Activated B cell treated with CpG ODN at 0.5 μM for 24 hours (primary cell): ENCODE measurements around the gene ASF1A. TPM values are rescaled to one million over a fixed set of nuclear protein-coding genes. Genes with fewer than 3 reads are reported as not detected.
"Not testable (repeated sequence)": the region's sequence is repeated elsewhere in the genome, so short reads cannot be mapped to it uniquely, and the experiment has no call there.

Source experiments
- ATAC-seq: fragments of 200-7000 bp; cut with Tn5 transposase; one replicate; pipeline ENCODE4 v1.10.0; 2021; ENCODE audit warnings: low read depth, mild to moderate bottlenecking, moderate library complexity
- CTCF ChIA-PET: fragments of 350-600 bp; sonication (Branson Sonifier 250); formaldehyde crosslinking; loops from one replicate; lab custom pipeline; 2021; ENCODE audit warnings: antibody characterized with exemption; lab: Charles Lee
- POLR2A ChIA-PET: fragments of 350-600 bp; sonication (Branson Sonifier 250); formaldehyde crosslinking; loops from one replicate; lab custom pipeline; 2021; ENCODE audit warnings: antibody characterized with exemption; lab: Charles Lee
- DNase-seq: peaks from one replicate; pipeline ENCODE4 v3.0.0; 2022
- H3K27ac Mint-ChIP-seq: one replicate; pipeline ENCODE4 v1.8.0; 2020; ENCODE audit warnings: mixed read lengths
- H3K27me3 Mint-ChIP-seq: one replicate; pipeline ENCODE4 v1.8.0; 2021; ENCODE audit warnings: mixed read lengths
- H3K36me3 Mint-ChIP-seq: one replicate; pipeline ENCODE4 v1.8.0; 2021; ENCODE audit warnings: low read depth, mixed read lengths
- H3K4me1 Mint-ChIP-seq: one replicate; pipeline ENCODE4 v1.8.0; 2021; ENCODE audit warnings: mixed read lengths
- H3K4me3 Mint-ChIP-seq: one replicate; pipeline ENCODE4 v1.8.0; 2020; ENCODE audit warnings: mild to moderate bottlenecking, mixed read lengths
- H3K9me3 Mint-ChIP-seq: one replicate; pipeline ENCODE4 v1.8.0; 2020; ENCODE audit warnings: mixed read lengths
- intact Hi-C: fragments of 100-400 bp; cut with micrococcal nuclease; formaldehyde crosslinking; loops from one replicate; pipeline ENCODE4 v1.15.1; 2024
- total RNA-seq: library from RNA; stranded (reverse); gene quantifications from 2 replicates; pipeline ENCODE4 v1.2.3, GENCODE V29; 2022
- TF ChIP-seq, protein P1 (sequence below): fragments of 200-600 bp; IDR thresholded peaks from one replicate; pipeline ENCODE4 v1.8.0; 2022; ENCODE audit warnings: antibody characterized with exemption, mild to moderate bottlenecking

ASF1A gene
- total RNA-seq, 1 donor from 2014 or later: 13.1 TPM

DNA sequence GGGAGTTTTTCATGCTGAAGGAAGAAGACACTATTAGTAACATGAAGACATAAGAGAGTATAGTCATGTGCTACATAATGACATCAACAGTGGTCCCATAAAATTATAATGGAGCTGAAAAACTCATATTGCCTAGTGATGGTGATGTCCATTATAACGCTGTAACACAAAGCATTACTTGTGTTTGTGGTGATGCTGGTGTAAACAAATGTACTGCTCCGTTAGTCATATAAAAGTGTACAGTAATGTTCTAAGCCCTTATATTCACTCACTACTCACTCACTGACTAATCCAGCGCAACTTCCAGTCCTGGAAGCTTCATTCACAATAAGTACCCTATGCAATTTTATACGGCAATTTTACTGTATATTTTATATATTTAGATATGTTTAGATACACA lies 26.8 kb upstream of the ASF1A start:
- no peak overlapping the region for H3K27ac Mint-ChIP-seq
- DNase-seq (no peak), ATAC-seq (no peak)
- TF ChIP-seq, protein P1, sequence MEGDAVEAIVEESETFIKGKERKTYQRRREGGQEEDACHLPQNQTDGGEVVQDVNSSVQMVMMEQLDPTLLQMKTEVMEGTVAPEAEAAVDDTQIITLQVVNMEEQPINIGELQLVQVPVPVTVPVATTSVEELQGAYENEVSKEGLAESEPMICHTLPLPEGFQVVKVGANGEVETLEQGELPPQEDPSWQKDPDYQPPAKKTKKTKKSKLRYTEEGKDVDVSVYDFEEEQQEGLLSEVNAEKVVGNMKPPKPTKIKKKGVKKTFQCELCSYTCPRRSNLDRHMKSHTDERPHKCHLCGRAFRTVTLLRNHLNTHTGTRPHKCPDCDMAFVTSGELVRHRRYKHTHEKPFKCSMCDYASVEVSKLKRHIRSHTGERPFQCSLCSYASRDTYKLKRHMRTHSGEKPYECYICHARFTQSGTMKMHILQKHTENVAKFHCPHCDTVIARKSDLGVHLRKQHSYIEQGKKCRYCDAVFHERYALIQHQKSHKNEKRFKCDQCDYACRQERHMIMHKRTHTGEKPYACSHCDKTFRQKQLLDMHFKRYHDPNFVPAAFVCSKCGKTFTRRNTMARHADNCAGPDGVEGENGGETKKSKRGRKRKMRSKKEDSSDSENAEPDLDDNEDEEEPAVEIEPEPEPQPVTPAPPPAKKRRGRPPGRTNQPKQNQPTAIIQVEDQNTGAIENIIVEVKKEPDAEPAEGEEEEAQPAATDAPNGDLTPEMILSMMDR: no peak
- H3K27me3 Mint-ChIP-seq: no peaks in the 10 kb centered on the region
- no peak overlapping the region for H3K4me3 Mint-ChIP-seq
- ChIA-PET CTCF (no interaction called here), POLR2A (no interaction called here)
- peaks cover 34% of the 10 kb centered on the region for H3K36me3 Mint-ChIP-seq
- peaks cover 19% of the 10 kb centered on the region for H3K9me3 Mint-ChIP-seq
- intact Hi-C loops: no loop called here
- H3K4me1 Mint-ChIP-seq: peaks cover 52% of the 10 kb centered on the region

DNA sequence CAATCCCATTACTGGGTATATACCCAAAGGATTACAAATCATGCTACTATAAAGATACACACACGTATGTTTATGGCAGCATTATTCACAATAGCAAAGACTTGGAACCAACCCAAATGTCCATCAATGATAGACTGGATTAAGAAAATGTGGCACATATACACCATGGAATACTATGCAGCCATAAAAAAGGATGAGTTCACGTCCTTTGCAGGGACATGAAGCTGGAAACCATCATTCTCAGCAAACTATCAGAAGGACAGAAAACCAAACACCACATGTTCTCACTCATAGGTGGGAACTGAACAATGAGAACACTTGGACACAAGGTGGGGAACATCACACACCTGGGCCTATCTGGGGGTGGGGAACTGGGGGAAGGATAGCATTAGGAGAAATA lies 25.1 kb upstream of the ASF1A start:
- H3K4me1 Mint-ChIP-seq: peaks cover 43% of the 10 kb centered on the region
- peaks cover 19% of the 10 kb centered on the region for H3K9me3 Mint-ChIP-seq
- H3K36me3 Mint-ChIP-seq: peaks cover 33% of the 10 kb centered on the region
- DNase-seq, H3K27me3 Mint-ChIP-seq, POLR2A ChIA-PET, intact Hi-C loops, H3K4me3 Mint-ChIP-seq, ATAC-seq, CTCF ChIA-PET, H3K27ac Mint-ChIP-seq: not testable (repeated sequence)

DNA sequence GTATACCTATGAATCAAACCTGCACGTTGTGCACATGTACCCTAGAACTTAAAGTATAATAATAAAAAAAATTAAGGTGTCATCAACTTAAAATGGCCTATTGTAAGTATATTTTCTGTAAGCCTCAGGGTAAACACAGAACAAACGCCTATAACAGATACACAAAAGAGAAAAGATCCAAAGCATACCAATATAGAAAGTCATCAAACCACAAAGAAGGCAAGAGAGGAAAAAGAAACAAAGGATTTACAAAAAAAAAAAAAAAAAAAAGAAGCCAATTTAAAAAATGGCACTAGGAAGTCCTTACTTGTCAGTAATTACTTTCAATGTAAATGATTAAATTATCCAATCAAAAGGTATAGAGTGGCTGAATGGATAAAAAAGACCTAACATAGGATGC lies 24.6 kb upstream of the ASF1A start:
- POLR2A ChIA-PET: no interaction called here
- TF ChIP-seq, protein P1: no peak
- intact Hi-C loops: no loop called here
- H3K36me3 Mint-ChIP-seq: peaks cover 33% of the 10 kb centered on the region
- no peak for ATAC-seq
- peaks cover 19% of the 10 kb centered on the region for H3K9me3 Mint-ChIP-seq
- H3K4me1 Mint-ChIP-seq: peaks cover 40% of the 10 kb centered on the region
- H3K4me3 Mint-ChIP-seq: no peak overlapping the region
- no peaks in the 10 kb centered on the region for H3K27me3 Mint-ChIP-seq
- CTCF ChIA-PET: no interaction called here
- no peak for DNase-seq
- no peak overlapping the region for H3K27ac Mint-ChIP-seq

DNA sequence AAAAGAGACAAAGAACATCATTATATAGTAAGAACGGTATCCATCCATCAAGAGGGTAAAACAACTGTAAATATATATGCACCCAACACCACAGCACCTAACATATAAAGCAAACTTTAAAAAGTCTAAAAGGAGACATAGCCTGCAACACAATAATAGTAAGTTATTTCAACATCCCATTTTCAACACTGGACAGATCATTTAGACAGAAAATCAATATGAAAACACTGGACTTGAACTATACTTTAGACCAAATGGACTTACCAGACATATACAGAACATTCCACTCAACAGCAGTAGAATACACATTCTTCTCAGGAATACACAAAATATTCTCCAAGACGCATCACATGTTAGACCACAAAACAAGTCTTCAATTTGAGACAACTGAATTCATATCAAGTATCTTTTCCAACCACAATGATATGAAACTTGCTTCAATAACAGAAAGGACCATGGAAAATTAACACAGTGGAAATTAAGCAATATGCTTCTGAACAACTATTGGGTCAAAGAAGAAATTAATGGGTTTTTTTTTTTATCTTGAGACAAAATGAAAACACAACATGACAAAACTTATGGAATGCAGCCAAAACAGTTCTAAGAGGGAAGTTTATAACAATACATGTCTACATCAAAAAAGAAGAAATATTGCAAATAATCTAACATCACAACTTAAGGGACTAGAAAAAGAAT lies 23.9 kb upstream of the ASF1A start:
- H3K4me3 Mint-ChIP-seq: no peak overlapping the region
- ChIA-PET POLR2A (interaction anchor here (0.6 kb wide), 1 partner anchor 13 kb away, joined by 5 read pairs; no protein-coding TSS in a partner anchor), CTCF (no interaction called here)
- H3K27me3 Mint-ChIP-seq: no peaks in the 10 kb centered on the region
- intact Hi-C loops: loop anchor here (2.0 kb wide), 1 partner anchor 13 kb away; no protein-coding TSS in a partner anchor
- TF ChIP-seq, protein P1: no peak
- peaks cover 34% of the 10 kb centered on the region for H3K36me3 Mint-ChIP-seq
- DNase-seq: no peak
- H3K4me1 Mint-ChIP-seq: peaks cover 35% of the 10 kb centered on the region
- peaks cover 19% of the 10 kb centered on the region for H3K9me3 Mint-ChIP-seq
- ATAC-seq: no peak
- H3K27ac Mint-ChIP-seq: no peak overlapping the region

DNA sequence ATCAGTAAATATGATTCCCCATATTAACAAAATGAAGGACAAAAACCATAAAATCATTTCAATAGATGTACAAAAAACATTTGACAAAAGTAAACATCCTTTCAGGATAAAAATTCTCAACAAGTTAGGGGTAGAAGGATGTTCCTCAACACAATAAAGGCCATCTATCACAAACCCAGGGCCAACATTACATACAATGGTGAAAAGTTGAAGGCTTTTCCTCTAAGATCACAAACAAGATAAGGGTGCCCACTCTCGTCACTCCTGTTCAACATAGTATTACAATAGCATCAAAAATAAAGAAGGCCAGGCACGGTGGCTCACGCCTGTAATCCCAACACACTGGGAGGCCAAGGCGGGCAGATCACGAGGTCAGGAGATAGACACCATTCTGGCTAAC lies 22.6 kb upstream of the ASF1A start:
- ATAC-seq: no peak
- ChIA-PET CTCF (no interaction called here), POLR2A (no interaction called here)
- DNase-seq: no peak
- Mint-ChIP-seq H3K36me3 (peaks cover 35% of the 10 kb centered on the region), H3K9me3 (peaks cover 15% of the 10 kb centered on the region), H3K27ac (no peak overlapping the region), H3K4me3 (no peak overlapping the region), H3K4me1 (peaks cover 22% of the 10 kb centered on the region), H3K27me3 (no peaks in the 10 kb centered on the region)
- intact Hi-C loops: loop anchor here (2.0 kb wide), 1 partner anchor 15 kb away; no protein-coding TSS in a partner anchor
- TF ChIP-seq, protein P1: no peak
